Measurements from ENCODE around the gene CSTF3.
"Not testable (repeated sequence)": the region's sequence is repeated elsewhere in the genome, so short reads cannot be mapped to it uniquely, and the experiment has no call there.

The CSTF3 gene

GRCh38 chr11:33086017-33086416 lies 75.3 kb downstream of the CSTF3 start:
- no peak for DNase-seq (ENCODE audit: low spot score)

- no peak for DNase-seq (ENCODE audit: low spot score)
These were observed 77.4 kb downstream of the CSTF3 start for GRCh38 chr11:33083918-33084317.

GRCh38 chr11:33072465-33072864 lies 88.8 kb downstream of the CSTF3 start:
- no peak for DNase-seq (ENCODE audit: low spot score)

GRCh38 chr11:33068611-33069340 lies 92.5 kb downstream of the CSTF3 start:
- DNase-seq (ENCODE audit: low spot score) = no peak

- DNase-seq (ENCODE audit: low spot score) = no peak
These were observed 94.0 kb downstream of the CSTF3 start for GRCh38 chr11:33067294-33067693.

GRCh38 chr11:33065445-33066178 lies 95.7 kb downstream of the CSTF3 start:
- DNase-seq (ENCODE audit: low spot score) = peak; percentile 37

GRCh38 chr11:33064866-33065265 lies 96.4 kb downstream of the CSTF3 start:
- DNase-seq (ENCODE audit: low spot score) = no peak

GRCh38 chr11:33064033-33064825 lies 97.1 kb downstream of the CSTF3 start:
- peak; percentile 42 for DNase-seq (ENCODE audit: low spot score)

- DNase-seq (ENCODE audit: low spot score) = peak; percentile 42
These were observed 97.9 kb downstream of the CSTF3 start for GRCh38 chr11:33063326-33063881.

- DNase-seq (ENCODE audit: low spot score) = no peak
These were observed 99.1 kb downstream of the CSTF3 start for GRCh38 chr11:33062137-33062536.

GRCh38 chr11:33060271-33060670 lies 101.0 kb downstream of the CSTF3 start:
- no peak for DNase-seq (ENCODE audit: low spot score)

GRCh38 chr11:33059331-33060007 lies 101.8 kb downstream of the CSTF3 start:
- no peak for DNase-seq (ENCODE audit: low spot score)

GRCh38 chr11:33057284-33057683 lies 104.0 kb downstream of the CSTF3 start:
- no peak for DNase-seq (ENCODE audit: low spot score)

- DNase-seq (ENCODE audit: low spot score) = no peak
These were observed 105.9 kb downstream of the CSTF3 start for GRCh38 chr11:33055375-33055774.

GRCh38 chr11:33052231-33052630 lies 109.0 kb downstream of the CSTF3 start:
- DNase-seq (ENCODE audit: low spot score) = peak; percentile 35

- not testable (repeated sequence) for DNase-seq (ENCODE audit: low spot score)
These were observed 111.5 kb downstream of the CSTF3 start for GRCh38 chr11:33049565-33050408.

- peak; percentile 53 for DNase-seq (ENCODE audit: low spot score)
These were observed 112.6 kb downstream of the CSTF3 start for GRCh38 chr11:33048701-33049100.

- DNase-seq (ENCODE audit: low spot score) = no peak
These were observed 115.6 kb downstream of the CSTF3 start for GRCh38 chr11:33045551-33046255.

- DNase-seq (ENCODE audit: low spot score) = no peak
These were observed 117.0 kb downstream of the CSTF3 start for GRCh38 chr11:33044285-33044756.

- no peak for DNase-seq (ENCODE audit: low spot score)
These were observed 118.0 kb downstream of the CSTF3 start for GRCh38 chr11:33043221-33043830.

Data from pons (tissue), 1 donor.